ENCODE results near the gene DAGLA. TPM values are rescaled to one million over a fixed set of nuclear protein-coding genes. Genes with fewer than 3 reads are reported as not detected.

Gene DAGLA
- total RNA-seq, 2 donors from 2014 or later, result 0.19 TPM; not detected in 1

DNA sequence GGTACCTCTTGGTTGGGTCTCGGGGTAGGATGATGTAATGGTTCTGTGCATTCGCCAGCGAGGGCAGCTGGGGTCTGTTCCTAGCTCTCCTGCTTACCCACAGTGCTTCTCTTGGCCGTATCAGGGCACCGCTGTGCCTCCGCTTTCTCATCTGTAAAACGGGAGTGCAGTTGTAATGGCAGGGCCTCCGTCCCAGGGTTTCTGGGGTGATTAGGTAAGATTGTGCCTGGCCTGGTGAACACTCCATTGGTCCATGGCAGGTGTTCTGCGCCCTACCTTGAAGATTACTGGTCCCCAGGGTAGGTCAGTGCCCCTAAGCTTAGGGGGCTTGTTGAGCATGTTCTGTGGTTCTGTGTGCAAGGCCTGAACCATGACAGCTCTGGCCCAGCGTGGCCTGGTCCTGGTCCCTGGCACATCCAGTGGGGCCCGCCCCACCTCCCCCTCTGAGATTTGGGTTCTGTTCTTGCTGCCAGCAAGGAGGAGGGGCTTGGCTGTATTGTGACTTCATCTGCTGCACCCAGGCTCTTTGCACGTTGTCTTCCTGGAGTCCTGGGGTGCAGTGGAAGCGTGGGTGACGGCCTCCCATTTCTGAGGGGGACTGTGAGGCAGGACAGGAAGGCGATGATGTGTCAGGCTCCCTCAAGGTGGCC is 77.1 kb downstream of the DAGLA start:
- H3K36me3 Mint-ChIP-seq, result no peaks in the 10 kb centered on the region
- no peak for DNase-seq (ENCODE audit: low spot score in 2 of 2)
- peak overlapping the region in 1 of 2 donors; percentile 77 for H3K27ac Mint-ChIP-seq
- ATAC-seq, result no peak
- no peaks in the 10 kb centered on the region for H3K9me3 Mint-ChIP-seq

DNA sequence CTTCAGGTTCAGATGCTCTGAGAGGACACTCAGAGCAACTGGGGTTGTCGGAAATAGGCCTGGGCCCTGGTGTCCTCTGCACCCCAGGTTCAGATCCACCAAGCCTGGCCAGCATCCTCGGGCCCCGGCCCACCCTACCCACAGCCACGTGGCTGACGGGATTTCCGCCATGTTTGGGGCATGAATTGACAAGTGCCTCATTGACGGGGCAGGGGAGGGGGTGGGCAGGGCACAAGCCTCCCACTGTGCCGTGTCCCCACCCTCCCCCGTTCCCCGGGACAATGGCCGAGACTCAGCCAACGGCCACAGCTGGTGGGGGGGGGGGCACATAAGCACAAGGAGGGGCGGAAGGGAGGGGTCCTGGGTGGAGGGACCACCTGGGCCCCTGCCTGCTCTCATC is 80.8 kb downstream of the DAGLA start:
- Mint-ChIP-seq H3K27ac (no peak overlapping the region), H3K36me3 (no peaks in the 10 kb centered on the region), H3K9me3 (no peaks in the 10 kb centered on the region)
- ATAC-seq (no peak), DNase-seq (ENCODE audit: low spot score in 2 of 2) (no peak)

DNA sequence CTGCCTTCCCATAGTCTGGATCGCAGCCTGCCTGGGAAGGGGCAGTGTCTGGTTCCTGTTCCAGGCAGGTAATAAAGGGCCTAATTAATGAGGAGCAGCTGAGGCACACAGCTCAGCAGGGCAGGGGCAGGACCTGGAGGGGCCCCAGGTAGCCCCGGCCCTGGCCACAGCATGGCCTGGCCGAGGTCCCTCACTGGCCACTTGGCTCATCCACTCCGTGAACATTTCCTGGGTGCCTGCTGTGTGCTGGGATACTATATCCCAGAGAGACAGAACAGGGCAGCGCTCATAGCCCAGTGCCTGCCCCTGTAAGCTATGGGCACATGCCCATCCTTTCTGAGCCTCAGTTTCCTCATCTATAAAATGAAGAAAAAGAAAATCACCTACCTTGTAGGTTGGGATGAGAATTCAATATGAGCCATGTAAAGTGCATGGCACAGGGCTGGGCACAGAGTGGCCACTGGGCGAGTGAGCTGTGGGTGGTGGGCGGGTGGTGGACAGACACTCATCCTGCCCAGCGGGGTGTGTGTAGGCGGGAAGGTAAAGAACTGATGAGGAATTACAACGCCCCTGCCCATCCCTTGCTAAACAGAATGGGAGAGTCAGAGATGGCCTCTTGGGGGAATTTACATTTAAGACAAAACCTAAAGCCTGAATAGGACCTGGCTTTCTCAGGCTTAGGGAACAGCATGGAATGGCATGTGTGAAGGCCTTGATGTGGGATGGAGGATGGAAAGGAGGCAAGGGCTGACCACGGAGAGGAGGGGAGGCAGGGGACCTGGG is 81.4 kb downstream of the DAGLA start:
- Mint-ChIP-seq H3K27ac (peak overlapping the region in 1 of 2 donors; percentile 12), H3K36me3 (no peaks in the 10 kb centered on the region), H3K9me3 (no peaks in the 10 kb centered on the region)
- no peak for ATAC-seq
- no peak for DNase-seq (ENCODE audit: low spot score in 2 of 2)

- no peaks in the 10 kb centered on the region for H3K36me3 Mint-ChIP-seq
Observed at GRCh38 chr11:61762223-61762615, 82.0 kb downstream of the DAGLA start.

DNA sequence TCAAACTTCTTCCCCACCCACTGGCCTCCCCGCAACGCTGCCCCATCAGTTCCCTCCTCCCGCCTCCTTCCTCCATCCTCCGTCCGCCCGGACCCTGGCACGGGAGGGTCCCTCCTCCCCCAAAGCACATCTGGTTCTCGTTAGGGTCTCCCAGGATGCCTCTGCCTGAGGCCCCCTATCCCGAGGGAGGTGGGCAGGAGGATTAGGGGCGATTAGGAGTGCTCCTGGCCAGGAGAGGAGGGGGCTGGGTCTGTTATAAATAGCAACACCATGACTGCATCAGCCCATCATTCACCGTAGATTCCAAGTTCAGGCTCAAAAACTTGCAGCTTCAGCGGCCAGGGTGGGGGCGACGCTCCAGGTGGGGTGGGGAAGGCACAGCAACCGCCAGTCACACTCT is 82.6 kb downstream of the DAGLA start:
- Mint-ChIP-seq H3K9me3 (no peaks in the 10 kb centered on the region), H3K36me3 (no peaks in the 10 kb centered on the region), H3K27ac (no peak overlapping the region)
- DNase-seq (ENCODE audit: low spot score in 2 of 2) (no peak), ATAC-seq (no peak)

More at GRCh38 chr11:61762223-61762615, 82.0 kb downstream of the DAGLA start:
- H3K9me3 Mint-ChIP-seq, result no peaks in the 10 kb centered on the region
- H3K27ac Mint-ChIP-seq, result peak overlapping the region in 1 of 2 donors; percentile 12
- DNase-seq (ENCODE audit: low spot score in 2 of 2) (no peak), ATAC-seq (no peak)

DNA sequence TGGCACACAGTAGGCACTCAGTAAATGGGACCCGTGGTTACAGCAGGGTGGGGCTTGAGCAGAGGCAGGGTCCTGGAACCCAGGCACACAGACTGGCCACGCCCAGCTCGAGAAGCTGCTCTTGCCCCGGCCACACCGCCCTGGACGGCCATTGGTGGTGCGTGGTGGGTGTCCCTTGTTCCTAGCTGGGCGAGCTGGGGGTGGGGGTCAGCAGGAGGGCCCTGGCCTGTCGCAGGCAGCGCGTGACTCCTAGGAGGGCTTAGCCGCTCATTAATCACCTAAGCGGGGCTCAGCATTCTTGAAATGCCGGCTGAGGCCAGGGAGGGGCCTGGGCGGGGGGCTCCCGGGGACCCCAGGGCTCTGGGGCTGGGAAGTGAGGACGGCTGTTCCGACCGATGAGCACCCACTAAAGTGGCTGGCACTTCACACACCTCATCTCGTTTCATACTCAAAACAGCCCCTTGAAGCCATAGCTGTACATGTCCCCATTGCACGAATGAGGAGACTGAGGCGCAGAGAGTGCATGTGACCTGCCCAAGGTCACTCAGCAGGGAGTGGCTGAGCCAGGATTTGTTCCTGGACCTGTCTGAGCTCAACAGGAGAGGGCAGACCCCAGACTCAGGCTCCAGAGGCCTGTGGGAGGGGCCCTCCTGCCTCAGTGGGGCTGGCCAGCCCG is 83.9 kb downstream of the DAGLA start:
- no peak for ATAC-seq
- Mint-ChIP-seq H3K9me3 (no peaks in the 10 kb centered on the region), H3K36me3 (no peaks in the 10 kb centered on the region), H3K27ac (no peak overlapping the region)
- no peak for DNase-seq (ENCODE audit: low spot score in 2 of 2)

GRCh38 chr11:61764606-61765260 is 84.5 kb downstream of the DAGLA start:
- DNase-seq (ENCODE audit: low spot score in 2 of 2) (no peak), ATAC-seq (no peak)
- Mint-ChIP-seq H3K27ac (no peak overlapping the region), H3K36me3 (no peaks in the 10 kb centered on the region), H3K9me3 (no peaks in the 10 kb centered on the region)

DNA sequence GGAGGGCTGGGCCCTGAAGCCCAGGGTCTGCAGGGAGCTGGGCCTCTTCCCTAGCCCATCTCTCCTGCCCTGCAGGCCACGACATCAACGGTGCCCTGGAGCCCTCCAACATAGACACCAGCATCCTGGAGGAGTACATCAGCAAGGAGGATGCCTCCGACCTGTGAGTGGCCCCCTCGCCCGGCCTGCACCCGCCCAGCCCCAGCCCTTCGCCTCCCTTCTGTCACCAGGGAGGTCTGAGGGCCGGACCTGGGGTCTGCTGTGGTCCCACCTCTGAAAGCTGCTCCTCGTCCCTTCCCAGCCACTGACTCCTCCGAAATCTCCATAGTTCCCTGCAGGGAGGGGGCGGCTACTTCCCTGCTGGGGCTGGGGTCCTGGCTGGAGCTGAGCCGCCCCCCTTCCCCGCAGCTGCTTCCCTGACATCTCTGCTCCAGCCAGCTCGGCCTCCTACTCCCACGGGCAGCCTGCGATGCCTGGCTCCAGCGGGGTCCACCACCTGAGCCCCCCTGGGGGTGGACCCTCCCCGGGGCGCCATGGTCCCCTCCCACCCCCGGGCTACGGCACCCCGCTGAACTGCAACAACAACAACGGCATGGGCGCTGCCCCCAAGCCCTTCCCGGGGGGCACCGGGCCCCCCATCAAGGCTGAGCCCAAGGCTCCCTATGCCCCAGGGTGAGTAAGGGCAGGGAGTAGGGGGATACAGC is 85.5 kb downstream of the DAGLA start:
- no peaks in the 10 kb centered on the region for H3K36me3 Mint-ChIP-seq
- no peaks in the 10 kb centered on the region for H3K9me3 Mint-ChIP-seq
- DNase-seq (ENCODE audit: low spot score in 2 of 2), result no peak
- no peak overlapping the region for H3K27ac Mint-ChIP-seq
- ATAC-seq, result no peak

DNA sequence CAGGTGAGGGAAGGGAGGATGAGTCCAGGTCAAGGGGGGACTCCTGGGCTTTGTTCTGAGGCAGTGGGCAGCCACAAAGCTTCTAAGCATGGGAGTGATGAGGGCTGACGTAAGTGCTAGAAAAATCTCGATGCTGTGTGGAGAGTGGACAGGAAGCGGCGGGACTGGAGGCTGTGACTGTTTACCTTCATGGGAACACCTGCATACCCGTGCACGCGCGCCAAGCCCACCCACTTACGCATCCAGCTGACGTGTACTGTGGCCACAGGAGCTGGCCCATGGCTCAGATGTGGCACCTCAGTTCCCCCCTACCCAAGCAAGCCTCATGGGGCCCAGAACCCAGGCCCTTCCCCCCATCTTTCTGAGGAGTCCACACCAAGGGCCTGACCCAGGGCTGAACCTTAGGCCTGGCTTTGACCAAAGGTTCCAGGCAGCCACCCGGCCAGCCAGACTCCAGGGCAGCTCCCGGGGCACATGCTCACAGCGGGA is 86.2 kb downstream of the DAGLA start:
- Mint-ChIP-seq H3K27ac (no peak overlapping the region), H3K9me3 (no peaks in the 10 kb centered on the region), H3K36me3 (no peaks in the 10 kb centered on the region)
- ATAC-seq (no peak), DNase-seq (ENCODE audit: low spot score in 2 of 2) (no peak)

GRCh38 chr11:61768376-61769076 is 88.3 kb downstream of the DAGLA start:
- Mint-ChIP-seq H3K36me3 (no peaks in the 10 kb centered on the region), H3K9me3 (no peaks in the 10 kb centered on the region), H3K27ac (peak overlapping the region; percentile 25 to 36)
- ATAC-seq, result no peak
- DNase-seq (ENCODE audit: low spot score in 2 of 2), result no peak

DNA sequence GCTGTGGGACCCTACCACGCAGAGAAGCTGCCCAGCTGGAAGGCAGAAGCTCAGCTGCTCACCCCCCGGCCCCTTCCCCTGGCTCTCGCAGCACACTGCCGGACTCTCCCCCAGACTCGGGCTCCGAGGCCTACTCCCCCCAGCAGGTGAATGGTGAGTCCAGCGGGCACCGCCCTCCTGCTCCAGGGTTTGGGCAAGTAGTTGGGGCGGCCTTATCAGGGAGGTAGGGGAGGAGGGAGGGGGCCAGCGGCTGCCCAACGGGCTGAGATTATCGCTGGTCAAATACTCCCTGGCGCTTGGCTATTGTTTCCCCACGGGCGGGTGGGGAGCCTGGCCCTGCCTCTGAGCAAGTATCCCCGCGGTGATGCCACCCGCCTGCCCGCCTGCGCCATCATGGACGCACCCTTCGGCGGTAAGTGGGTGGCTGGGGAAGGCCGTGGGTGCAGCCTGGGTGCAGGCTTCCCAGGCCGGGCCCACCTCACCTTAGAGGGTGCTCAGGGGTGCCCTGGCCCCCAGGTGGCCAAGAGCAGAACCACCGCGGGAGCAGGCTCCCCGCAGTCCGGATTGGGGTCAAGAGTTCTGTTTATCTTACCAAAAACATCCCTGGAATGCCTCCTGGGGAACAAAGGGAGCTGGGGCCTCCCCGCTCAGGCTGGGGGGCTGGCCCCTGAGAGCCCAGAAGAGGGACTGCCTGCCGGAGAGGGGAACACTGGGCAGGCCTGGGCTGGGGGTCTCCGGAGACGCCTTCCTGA is 89.2 kb downstream of the DAGLA start:
- no peaks in the 10 kb centered on the region for H3K9me3 Mint-ChIP-seq

GRCh38 chr11:61769946-61770683 is 89.9 kb downstream of the DAGLA start:
- DNase-seq (ENCODE audit: low spot score in 2 of 2) (no peak), ATAC-seq (no peak)
- Mint-ChIP-seq H3K27ac (no peak overlapping the region), H3K9me3 (no peaks in the 10 kb centered on the region), H3K36me3 (no peaks in the 10 kb centered on the region)

More for the DNA sequence above, 89.2 kb downstream of the DAGLA start:
- no peaks in the 10 kb centered on the region for H3K36me3 Mint-ChIP-seq
- ATAC-seq, result no peak
- DNase-seq (ENCODE audit: low spot score in 2 of 2), result no peak
- H3K27ac Mint-ChIP-seq, result no peak overlapping the region

DNA sequence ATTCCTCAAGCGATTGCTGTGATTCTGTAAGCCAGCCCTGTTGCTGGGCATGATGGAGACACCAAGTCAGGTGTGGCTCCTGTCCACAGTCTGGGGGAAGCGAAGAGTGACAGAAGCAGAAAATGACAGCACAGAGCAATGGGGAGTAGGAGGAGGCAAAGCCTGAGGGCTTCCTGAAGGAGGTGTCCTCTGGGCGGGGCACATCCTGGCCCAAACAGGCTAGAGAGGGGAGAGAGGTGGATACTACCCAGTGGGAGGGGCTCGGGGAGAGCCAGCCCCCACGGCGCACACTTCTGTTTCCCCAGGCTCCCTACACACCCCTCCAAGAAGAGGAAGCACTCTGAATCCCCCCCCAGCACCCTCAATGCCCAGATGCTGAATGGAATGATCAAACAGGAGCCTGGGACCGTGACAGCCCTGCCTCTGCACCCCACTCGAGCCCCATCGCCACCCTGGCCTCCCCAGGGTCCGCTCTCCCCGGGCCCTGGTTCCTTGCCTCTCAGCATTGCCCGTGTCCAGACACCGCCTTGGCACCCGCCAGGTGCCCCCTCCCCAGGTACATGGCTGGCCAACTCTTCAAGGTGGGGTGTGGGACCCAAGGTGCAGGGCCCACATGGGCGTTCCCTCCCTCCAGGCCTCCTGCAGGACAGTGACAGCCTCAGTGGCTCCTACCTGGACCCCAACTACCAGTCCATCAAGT is 91.2 kb downstream of the DAGLA start:
- H3K27ac Mint-ChIP-seq, result no peak overlapping the region
- ATAC-seq, result no peak
- no peak for DNase-seq (ENCODE audit: low spot score in 2 of 2)
- no peaks in the 10 kb centered on the region for H3K9me3 Mint-ChIP-seq
- no peaks in the 10 kb centered on the region for H3K36me3 Mint-ChIP-seq

DNA sequence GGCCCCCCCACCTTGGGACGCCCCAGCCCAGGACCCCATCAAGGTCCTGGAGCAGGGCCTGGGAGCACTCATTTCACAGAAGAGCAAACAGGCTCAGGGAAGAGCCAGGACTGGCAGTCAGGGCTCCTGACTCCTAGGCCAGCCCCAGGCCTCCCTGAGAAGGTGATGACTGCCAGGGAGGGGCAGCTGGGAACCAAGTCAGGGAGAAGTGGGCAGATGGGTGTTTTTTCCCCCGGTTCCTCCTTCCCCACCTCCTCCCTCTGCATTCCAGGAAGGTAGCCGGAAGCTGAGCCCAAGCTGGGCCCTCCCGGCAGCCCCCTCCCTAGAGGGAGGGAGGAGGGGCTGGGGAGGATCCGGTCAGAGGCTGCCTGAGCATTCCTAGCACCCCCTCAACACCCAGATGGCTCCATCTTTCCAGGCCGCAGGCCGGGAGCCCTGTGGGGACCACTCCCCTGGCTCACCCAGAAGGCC is 91.8 kb downstream of the DAGLA start:
- Mint-ChIP-seq H3K36me3 (no peaks in the 10 kb centered on the region), H3K27ac (no peak overlapping the region), H3K9me3 (no peaks in the 10 kb centered on the region)
- ATAC-seq (no peak), DNase-seq (ENCODE audit: low spot score in 2 of 2) (no peak)

Measured in activated naive CD4-positive, alpha-beta T cell treated with anti-CD3 and anti-CD28 coated beads, Interleukin-2, amount 50 U/mL, for 72 hours (primary cell).